Fibroblast of the conjunctiva (primary cell): ENCODE results near the gene SLC29A1.
"Not testable (repeated sequence)": the region's sequence is repeated elsewhere in the genome, so short reads cannot be mapped to it uniquely, and the experiment has no call there.

Experiments used
- DNase-seq: peaks from one replicate; pipeline ENCODE4 v3.0.0-alpha.2; 2010; ENCODE audit warnings: low read depth

SLC29A1 gene

GRCh38 chr6:44222486-44223318 lies 693 bp upstream of the SLC29A1 start:
- DNase-seq: no peak

GRCh38 chr6:44224029-44224964 lies 902 bp downstream of the SLC29A1 start:
- no peak for DNase-seq

GRCh38 chr6:44224965-44225305 lies 1.5 kb downstream of the SLC29A1 start:
- no peak for DNase-seq

GRCh38 chr6:44225579-44226325 lies 2.4 kb downstream of the SLC29A1 start:
- DNase-seq: no peak

GRCh38 chr6:44226368-44227147 lies 3.2 kb downstream of the SLC29A1 start:
- DNase-seq: no peak

GRCh38 chr6:44227148-44227793 lies 3.9 kb downstream of the SLC29A1 start:
- no peak for DNase-seq

GRCh38 chr6:44228031-44228430 lies 4.6 kb downstream of the SLC29A1 start:
- DNase-seq: no peak

GRCh38 chr6:44228433-44228832 lies 5.0 kb downstream of the SLC29A1 start:
- no peak for DNase-seq

- DNase-seq: no peak
These were observed 5.4 kb downstream of the SLC29A1 start for GRCh38 chr6:44228836-44229235.

- no peak for DNase-seq
These were observed 6.1 kb downstream of the SLC29A1 start for GRCh38 chr6:44229376-44230033.

- DNase-seq: no peak
These were observed 6.8 kb downstream of the SLC29A1 start for GRCh38 chr6:44230034-44230675.

GRCh38 chr6:44231426-44231825 lies 8.0 kb downstream of the SLC29A1 start:
- not testable (repeated sequence) for DNase-seq

GRCh38 chr6:44232676-44233566 lies 9.5 kb downstream of the SLC29A1 start:
- DNase-seq: no peak

GRCh38 chr6:44233567-44234100 lies 10.2 kb downstream of the SLC29A1 start:
- no peak for DNase-seq

- peak; percentile 63 for DNase-seq
These were observed 11.0 kb downstream of the SLC29A1 start for GRCh38 chr6:44234101-44235025.

- no peak for DNase-seq
These were observed 11.9 kb downstream of the SLC29A1 start for GRCh38 chr6:44235269-44235668.

- DNase-seq: no peak
These were observed 12.6 kb downstream of the SLC29A1 start for GRCh38 chr6:44235891-44236516.
